GM23248 (cell line): ENCODE results near the gene FAM20C. TPM values are rescaled to one million over a fixed set of nuclear protein-coding genes. Genes with fewer than 3 reads are reported as not detected.

ENCODE experiments used
- DNase-seq: peaks from one replicate; pipeline ENCODE4 v3.0.0-alpha.2; 2015
- H2AFZ ChIP-seq: fragments of 200-600 bp; sonication (generic); 2 replicates; pipeline ENCODE4 v1.6.1; 2016; ENCODE audit warnings: antibody characterized with exemption
- H3F3A ChIP-seq: fragments of 200-600 bp; sonication (generic); 2 replicates; pipeline ENCODE4 v1.6.1; 2016; ENCODE audit warnings: mild to moderate bottlenecking, antibody characterized with exemption, mixed run types; ENCODE audit not compliant: insufficient read depth
- H3K27ac ChIP-seq: fragments of 200-600 bp; sonication (generic); 2 replicates; pipeline ENCODE4 v1.5.1; 2016; ENCODE audit warnings: mild to moderate bottlenecking
- H3K27me3 ChIP-seq: fragments of 200-600 bp; sonication (generic); replicated peaks from 2 replicates; pipeline ENCODE4 v1.6.1; 2016; ENCODE audit warnings: mild to moderate bottlenecking; ENCODE audit not compliant: insufficient read depth
- H3K36me3 ChIP-seq: fragments of 200-600 bp; sonication (generic); 2 replicates; pipeline ENCODE4 v1.6.1; 2016; ENCODE audit warnings: low read depth, mild to moderate bottlenecking
- H3K4me1 ChIP-seq: fragments of 200-600 bp; sonication (generic); 2 replicates; pipeline ENCODE4 v1.6.1; 2016; ENCODE audit warnings: mild to moderate bottlenecking; ENCODE audit not compliant: insufficient read depth
- H3K4me2 ChIP-seq: fragments of 200-600 bp; sonication (generic); one replicate; pipeline ENCODE4 v1.6.1; 2016; ENCODE audit warnings: mild to moderate bottlenecking; ENCODE audit not compliant: unreplicated experiment
- H3K4me3 ChIP-seq: fragments of 200-600 bp; sonication (generic); 2 replicates; pipeline ENCODE4 v1.5.1; 2016; ENCODE audit warnings: mild to moderate bottlenecking
- H3K79me2 ChIP-seq: fragments of 200-600 bp; sonication (generic); 2 replicates; pipeline ENCODE4 v1.6.1; 2016; ENCODE audit warnings: mild to moderate bottlenecking; ENCODE audit not compliant: insufficient read depth
- H3K9ac ChIP-seq: fragments of 200-600 bp; sonication (generic); 2 replicates; pipeline ENCODE4 v1.6.1; 2016; ENCODE audit warnings: mild to moderate bottlenecking
- H3K9me2 ChIP-seq: fragments of 200-600 bp; sonication (generic); 2 replicates; pipeline ENCODE4 v1.6.1; 2016; ENCODE audit warnings: mixed run types, mild to moderate bottlenecking, moderate library complexity; ENCODE audit not compliant: insufficient read depth
- H3K9me3 ChIP-seq: fragments of 200-600 bp; sonication (generic); one replicate; pipeline ENCODE4 v1.6.1; 2017; ENCODE audit warnings: low read depth
- H4K20me1 ChIP-seq: fragments of 200-600 bp; sonication (generic); 2 replicates; pipeline ENCODE4 v1.6.0; 2016; ENCODE audit not compliant: insufficient read depth
- EZH2 ChIP-seq: fragments of 200-600 bp; sonication (generic); IDR thresholded peaks from 2 replicates; pipeline ENCODE4 v1.6.1; 2018; ENCODE audit warnings: antibody characterized with exemption, mild to moderate bottlenecking; ENCODE audit not compliant: insufficient read depth, poor library complexity, severe bottlenecking
- EZH2phosphoT487 ChIP-seq: fragments of 200-600 bp; sonication (generic); IDR thresholded peaks from 2 replicates; pipeline ENCODE4 v1.6.1; 2018; ENCODE audit warnings: antibody characterized with exemption, moderate library complexity, mild to moderate bottlenecking, low read depth; ENCODE audit not compliant: insufficient read depth
- WGBS, 2 experiments: methylation state at CpG; one replicate each; pipeline ENCODE4 v1.1.6; 2015 to 2017; ENCODE audit warnings: low lambda C conversion rate in 2 of 2, low coverage in 1 of 2; ENCODE audit errors: missing lambda C conversion rate in 2 of 2; 5-methylcytosine and 5-hydroxymethylcytosine counted together
- in situ Hi-C: fragments of 300-500 bp; cut with MboI; formaldehyde crosslinking; loops from 2 replicates; pipeline ENCODE4 v1.15.0; 2020
- polyA plus RNA-seq: library from polyadenylated mRNA; unstranded; fragments of >200 nt; fragmentation: Nextera tagmentation; extraction: Ambion mirVana; gene quantifications from 2 replicates; pipeline ENCODE4 v1.2.1, GENCODE V29; 2016
- total RNA-seq: library from RNA; depleted of rRNA; stranded (reverse); fragments of >200 nt; shearing (Covaris generic); gene quantifications from 2 replicates; pipeline ENCODE4 v1.2.3, GENCODE V29; 2014

Gene FAM20C
- total and polyA plus RNA-seq, 2 experiments from 2014 or later: 13.5 to 63.8 TPM

- no peaks in the 10 kb centered on the region for H3K79me2 ChIP-seq
- H3K9ac ChIP-seq: no peak overlapping the region
- H2AFZ ChIP-seq: no peak overlapping the region
- 71 to 82% methylated on average over 4 of the region's 4 CpGs for WGBS, 2 experiments
- no peak overlapping the region for H3K4me3 ChIP-seq
- in situ Hi-C loops: no loop called here
- no peaks in the 10 kb centered on the region for H3K27me3 ChIP-seq
- H3K9me2 ChIP-seq: no peaks in the 10 kb centered on the region
- no peaks in the 10 kb centered on the region for H3K36me3 ChIP-seq
- TF ChIP-seq EZH2 (no peak), EZH2phosphoT487 (no peak)
- DNase-seq: no peak
- no peaks in the 10 kb centered on the region for H3K9me3 ChIP-seq
- H3K27ac ChIP-seq: no peak overlapping the region
- H4K20me1 ChIP-seq: no peaks in the 10 kb centered on the region
- H3F3A ChIP-seq: peaks cover 3% of the 10 kb centered on the region; the same call in 1 of the 2 replicates
- no peak overlapping the region for H3K4me2 ChIP-seq
- H3K4me1 ChIP-seq: peaks cover 12% of the 10 kb centered on the region; the same call in 1 of the 2 replicates
These were observed 46.5 kb upstream of the FAM20C start for GRCh38 chr7:145863-146262.

- Histone ChIP-seq H3K27me3 (no peaks in the 10 kb centered on the region), H3K4me1 (peaks cover 12% of the 10 kb centered on the region; the same call in 1 of the 2 replicates), H3K9ac (peak overlapping the region; percentile 89), H4K20me1 (no peaks in the 10 kb centered on the region), H3F3A (peaks cover 3% of the 10 kb centered on the region; the same call in 1 of the 2 replicates), H2AFZ (peak overlapping the region; percentile 94), H3K9me3 (no peaks in the 10 kb centered on the region), H3K36me3 (no peaks in the 10 kb centered on the region), H3K27ac (peak overlapping the region; percentile 84), H3K4me2 (peak overlapping the region; percentile 98), H3K9me2 (no peaks in the 10 kb centered on the region), H3K4me3 (peak overlapping the region; percentile 82), H3K79me2 (no peaks in the 10 kb centered on the region)
- no peak for DNase-seq
- TF ChIP-seq EZH2phosphoT487 (no peak), EZH2 (no peak)
- in situ Hi-C loops: no loop called here
- 59 to 62% methylated on average over 5 of the region's 5 CpGs for WGBS, 2 experiments
These were observed 43.8 kb upstream of the FAM20C start for GRCh38 chr7:148543-148931.

GRCh38 chr7:148932-149790 lies 43.2 kb upstream of the FAM20C start:
- H3K4me3 ChIP-seq: peak overlapping the region; percentile 82
- no peaks in the 10 kb centered on the region for H3K9me2 ChIP-seq
- DNase-seq: peak; percentile 100
- H3K9ac ChIP-seq: peak overlapping the region; percentile 89
- TF ChIP-seq EZH2phosphoT487: no peak
- no peak for TF ChIP-seq EZH2
- H3K27ac ChIP-seq: peak overlapping the region; percentile 84
- peaks cover 3% of the 10 kb centered on the region; the same call in 1 of the 2 replicates for H3F3A ChIP-seq
- H4K20me1 ChIP-seq: no peaks in the 10 kb centered on the region
- H3K36me3 ChIP-seq: no peaks in the 10 kb centered on the region
- no peaks in the 10 kb centered on the region for H3K79me2 ChIP-seq
- in situ Hi-C loops: no loop called here
- 1 to 2% methylated on average over 67 to 69 of the region's 74 CpGs for WGBS, 2 experiments
- H3K9me3 ChIP-seq: no peaks in the 10 kb centered on the region
- H3K4me1 ChIP-seq: peaks cover 12% of the 10 kb centered on the region; the same call in 1 of the 2 replicates
- H3K27me3 ChIP-seq: no peaks in the 10 kb centered on the region
- peak overlapping the region; percentile 98 for H2AFZ ChIP-seq
- H3K4me2 ChIP-seq: peak overlapping the region; percentile 98

DNA sequence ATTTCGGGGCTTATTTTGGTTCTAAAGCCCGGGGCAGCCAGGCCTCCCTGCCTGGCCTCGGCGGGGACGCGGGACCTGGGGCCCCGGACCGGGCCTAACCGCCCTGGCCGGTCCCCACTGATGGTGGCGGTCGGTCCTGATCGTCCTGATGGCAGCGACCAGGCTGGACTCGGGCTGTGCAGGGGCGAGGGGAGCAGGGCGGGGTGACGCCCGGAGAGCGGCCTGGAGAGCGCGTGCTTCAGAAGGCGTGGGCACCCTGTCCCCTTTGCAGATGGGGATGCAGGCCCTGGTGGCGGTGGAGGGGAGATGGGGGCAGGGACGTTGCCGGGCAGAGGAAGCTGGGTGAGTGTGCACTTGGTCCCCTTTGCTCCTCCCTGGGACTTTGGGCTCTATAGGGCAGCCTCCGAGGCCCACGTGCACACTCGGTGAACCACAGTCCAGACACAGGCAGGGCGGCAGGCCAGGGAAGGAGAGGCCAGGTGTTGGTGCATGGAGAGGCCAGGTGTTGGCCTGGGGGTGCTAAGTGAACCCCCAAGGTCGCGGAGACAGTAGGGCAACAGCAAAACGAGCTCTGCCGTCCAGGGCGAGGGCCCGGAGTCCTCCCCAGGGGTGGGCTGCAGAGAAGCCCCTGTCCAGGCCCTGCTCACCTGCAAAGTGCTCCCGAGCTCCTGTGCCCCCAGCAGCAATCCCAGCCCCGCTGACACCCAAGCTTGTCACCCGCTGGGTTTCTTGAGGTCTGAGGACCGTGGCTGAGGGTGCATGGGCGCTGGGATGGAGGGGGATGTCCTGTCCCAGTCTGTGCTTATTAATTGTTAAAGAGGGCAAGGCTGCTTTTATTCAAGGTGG lies 42.4 kb upstream of the FAM20C start:
- H3K27ac ChIP-seq: peak overlapping the region; percentile 84

More for the DNA sequence above, 42.4 kb upstream of the FAM20C start:
- no peaks in the 10 kb centered on the region for H3K27me3 ChIP-seq
- no peaks in the 10 kb centered on the region for H4K20me1 ChIP-seq
- peaks cover 12% of the 10 kb centered on the region; the same call in 1 of the 2 replicates for H3K4me1 ChIP-seq
- no peaks in the 10 kb centered on the region for H3K36me3 ChIP-seq
- no peaks in the 10 kb centered on the region for H3K9me3 ChIP-seq
- peak overlapping the region; percentile 82 for H3K4me3 ChIP-seq
- in situ Hi-C loops: no loop called here
- peak overlapping the region; percentile 95 for H3K4me2 ChIP-seq
- H3F3A ChIP-seq: peaks cover 3% of the 10 kb centered on the region; the same call in 1 of the 2 replicates
- 35 to 37% methylated on average over 35 to 41 of the region's 41 CpGs for WGBS, 2 experiments
- no peaks in the 10 kb centered on the region for H3K9me2 ChIP-seq
- peak; percentile 52 for DNase-seq
- no peak for TF ChIP-seq EZH2phosphoT487
- no peak for TF ChIP-seq EZH2
- H3K9ac ChIP-seq: peak overlapping the region; percentile 89
- H3K79me2 ChIP-seq: no peaks in the 10 kb centered on the region
- peak overlapping the region; percentile 98 for H2AFZ ChIP-seq
